Measurements from ENCODE around the gene RYR2.

DNA sequence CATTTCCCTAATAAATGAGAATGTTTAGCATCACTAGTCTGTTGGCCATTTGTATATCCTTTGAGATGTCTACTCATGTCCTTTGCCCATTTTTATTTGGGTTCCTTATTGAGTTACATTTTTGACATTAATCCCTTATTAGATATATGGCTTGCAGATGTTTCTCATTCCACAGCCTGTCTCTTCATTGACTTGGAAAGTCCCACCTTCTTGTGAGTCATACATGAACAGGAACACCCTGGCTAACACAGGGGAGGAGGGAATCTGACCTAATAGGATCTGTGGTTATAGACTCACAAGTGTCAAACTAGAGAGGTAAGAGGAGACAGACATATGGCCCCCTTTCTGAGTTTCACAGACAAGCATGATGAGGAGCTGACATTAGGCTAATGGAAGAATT, 837.2 kb downstream of the RYR2 start:
- TF ChIP-seq, protein P1, sequence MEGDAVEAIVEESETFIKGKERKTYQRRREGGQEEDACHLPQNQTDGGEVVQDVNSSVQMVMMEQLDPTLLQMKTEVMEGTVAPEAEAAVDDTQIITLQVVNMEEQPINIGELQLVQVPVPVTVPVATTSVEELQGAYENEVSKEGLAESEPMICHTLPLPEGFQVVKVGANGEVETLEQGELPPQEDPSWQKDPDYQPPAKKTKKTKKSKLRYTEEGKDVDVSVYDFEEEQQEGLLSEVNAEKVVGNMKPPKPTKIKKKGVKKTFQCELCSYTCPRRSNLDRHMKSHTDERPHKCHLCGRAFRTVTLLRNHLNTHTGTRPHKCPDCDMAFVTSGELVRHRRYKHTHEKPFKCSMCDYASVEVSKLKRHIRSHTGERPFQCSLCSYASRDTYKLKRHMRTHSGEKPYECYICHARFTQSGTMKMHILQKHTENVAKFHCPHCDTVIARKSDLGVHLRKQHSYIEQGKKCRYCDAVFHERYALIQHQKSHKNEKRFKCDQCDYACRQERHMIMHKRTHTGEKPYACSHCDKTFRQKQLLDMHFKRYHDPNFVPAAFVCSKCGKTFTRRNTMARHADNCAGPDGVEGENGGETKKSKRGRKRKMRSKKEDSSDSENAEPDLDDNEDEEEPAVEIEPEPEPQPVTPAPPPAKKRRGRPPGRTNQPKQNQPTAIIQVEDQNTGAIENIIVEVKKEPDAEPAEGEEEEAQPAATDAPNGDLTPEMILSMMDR (IDR thresholded peaks at IDR 0.05), result no peak
- no peak for TF ChIP-seq POLR2A (IDR thresholded peaks at IDR 0.05)
